Endometrium (tissue), 2 donors: ENCODE data around the gene SGPP2.

ENCODE experiments used
- FAIRE-seq: peaks from 2 replicates; lab custom pipeline; 2012; peaks lifted over from hg19 to GRCh38; lab: Jason Lieb, UNC
- donor health status: control.
- donor health status: control.

The SGPP2 gene

GRCh38 chr2:222427646-222428301 is 3.4 kb downstream of the SGPP2 start:
- FAIRE-seq, result no peak

- FAIRE-seq, result no peak
Observed at GRCh38 chr2:222430071-222430470, 5.7 kb downstream of the SGPP2 start.

GRCh38 chr2:222430681-222431080 is 6.3 kb downstream of the SGPP2 start:
- FAIRE-seq, result no peak

GRCh38 chr2:222431869-222432268 is 7.5 kb downstream of the SGPP2 start:
- FAIRE-seq, result no peak

GRCh38 chr2:222433332-222434173 is 9.2 kb downstream of the SGPP2 start:
- no peak for FAIRE-seq

- no peak for FAIRE-seq
Observed at GRCh38 chr2:222434204-222434603, 9.9 kb downstream of the SGPP2 start.

GRCh38 chr2:222435400-222436039 is 11.2 kb downstream of the SGPP2 start:
- FAIRE-seq, result peak; percentile 4

- FAIRE-seq, result no peak
Observed at GRCh38 chr2:222436040-222436413, 11.7 kb downstream of the SGPP2 start.

GRCh38 chr2:222439692-222440091 is 15.3 kb downstream of the SGPP2 start:
- no peak for FAIRE-seq

- no peak for FAIRE-seq
Observed at GRCh38 chr2:222440673-222441422, 16.5 kb downstream of the SGPP2 start.

GRCh38 chr2:222442665-222443064 is 18.3 kb downstream of the SGPP2 start:
- no peak for FAIRE-seq

GRCh38 chr2:222445227-222445626 is 20.9 kb downstream of the SGPP2 start:
- no peak for FAIRE-seq

- no peak for FAIRE-seq
Observed at GRCh38 chr2:222447131-222447530, 22.8 kb downstream of the SGPP2 start.

GRCh38 chr2:222448748-222449181 is 24.4 kb downstream of the SGPP2 start:
- FAIRE-seq, result no peak

- FAIRE-seq, result no peak
Observed at GRCh38 chr2:222450021-222450420, 25.7 kb downstream of the SGPP2 start.

- no peak for FAIRE-seq
Observed at GRCh38 chr2:222451224-222451674, 26.9 kb downstream of the SGPP2 start.

GRCh38 chr2:222452422-222452950 is 28.1 kb downstream of the SGPP2 start:
- no peak for FAIRE-seq

- no peak for FAIRE-seq
Observed at GRCh38 chr2:222456479-222457077, 32.2 kb downstream of the SGPP2 start.

- FAIRE-seq, result no peak
Observed at GRCh38 chr2:222459983-222460382, 35.6 kb downstream of the SGPP2 start.

GRCh38 chr2:222465746-222466145 is 41.4 kb downstream of the SGPP2 start:
- FAIRE-seq, result no peak

- FAIRE-seq, result no peak
Observed at GRCh38 chr2:222468346-222468745, 44.0 kb downstream of the SGPP2 start.
